OCI-LY7 (cell line): ENCODE results near the gene GTF2F1. TPM values are rescaled to one million over a fixed set of nuclear protein-coding genes. Genes with fewer than 3 reads are reported as not detected.

ENCODE experiments used
- BruUV-seq: library from RNA; stranded (reverse); fragments of 400-500 nt; replicated peaks from 2 replicates; lab custom pipeline; 2021; lab: Mats Ljungman, UMichigan
- CTCF ChIA-PET: fragments of 300-600 bp; sonication (Branson Sonifier 250); formaldehyde crosslinking; loops from one replicate; lab custom pipeline; 2022; ENCODE audit warnings: antibody characterized with exemption; ENCODE audit not compliant: unreplicated experiment; lab: Charles Lee
- POLR2A ChIA-PET: fragments of 300-600 bp; sonication (Branson Sonifier 250); formaldehyde crosslinking; loops from one replicate; lab custom pipeline; 2022; ENCODE audit warnings: antibody characterized with exemption; lab: Charles Lee
- DNase-seq: peaks from one replicate; pipeline ENCODE4 v3.0.0-alpha.2; 2015; ENCODE audit warnings: low spot score
- H2AFZ ChIP-seq: fragments of 200-600 bp; sonication (generic), shearing (Covaris generic); 2 replicates; pipeline ENCODE4 v1.6.1; 2014; ENCODE audit warnings: mild to moderate bottlenecking, antibody characterized with exemption, low read length, moderate library complexity
- H3K27ac ChIP-seq: fragments of 200-600 bp; sonication (generic); 2 replicates; pipeline ENCODE4 v1.5.1; 2014; ENCODE audit warnings: mixed run types, low read depth, mild to moderate bottlenecking, moderate library complexity, low read length, inconsistent platforms; ENCODE audit not compliant: poor library complexity, severe bottlenecking
- H3K36me3 ChIP-seq: fragments of 200-600 bp; sonication (generic); 2 replicates; pipeline ENCODE4 v1.6.1; 2014; ENCODE audit warnings: mild to moderate bottlenecking, antibody characterized with exemption, low read length, moderate library complexity, mixed read lengths; ENCODE audit not compliant: insufficient read depth
- H3K4me1 ChIP-seq: fragments of 200-600 bp; sonication (generic); 2 replicates; pipeline ENCODE4 v1.5.1; 2014; ENCODE audit warnings: mild to moderate bottlenecking, low read length; ENCODE audit not compliant: insufficient read depth, poor library complexity, severe bottlenecking
- H3K4me2 ChIP-seq: fragments of 200-600 bp; sonication (generic); 2 replicates; pipeline ENCODE4 v1.6.1; 2014; ENCODE audit warnings: mild to moderate bottlenecking, low read length
- H3K4me3 ChIP-seq: fragments of 200-600 bp; sonication (generic); 2 replicates; pipeline ENCODE4 v1.5.1; 2014; ENCODE audit warnings: mild to moderate bottlenecking, low read depth, low read length; ENCODE audit not compliant: poor library complexity, severe bottlenecking
- H3K79me2 ChIP-seq: fragments of 200-600 bp; sonication (generic); 2 replicates; pipeline ENCODE4 v1.6.1; 2016; ENCODE audit warnings: low read depth, mild to moderate bottlenecking, low read length, moderate library complexity, mixed read lengths; ENCODE audit not compliant: insufficient read depth
- H3K9me2 ChIP-seq: fragments of 200-600 bp; sonication (generic); 2 replicates; pipeline ENCODE4 v1.6.1; 2016; ENCODE audit warnings: mild to moderate bottlenecking, low read length, mixed read lengths; ENCODE audit not compliant: insufficient read depth
- H3K9me3 ChIP-seq: fragments of 200-600 bp; sonication (generic); 2 replicates; pipeline ENCODE4 v1.6.1; 2014; ENCODE audit warnings: mild to moderate bottlenecking, mixed run types, low read length, mixed read lengths
- H4K20me1 ChIP-seq: fragments of 200-600 bp; sonication (generic); 2 replicates; pipeline ENCODE4 v1.6.1; 2014; ENCODE audit warnings: mild to moderate bottlenecking, antibody characterized with exemption, low read length, moderate library complexity, mixed read lengths; ENCODE audit not compliant: insufficient read depth
- EZH2phosphoT487 ChIP-seq: fragments of 200-600 bp; sonication (generic); IDR thresholded peaks from 2 replicates; pipeline ENCODE4 v1.6.1; 2018; ENCODE audit warnings: low read depth, borderline replicate concordance, mild to moderate bottlenecking, mixed run types, antibody characterized with exemption, low read length, moderate library complexity, mixed read lengths
- intact Hi-C: fragments of 100-400 bp; cut with micrococcal nuclease; formaldehyde crosslinking; loops from one replicate; pipeline ENCODE4 v1.10.0; 2022; ENCODE audit not compliant: unreplicated experiment
- total RNA-seq, 2 experiments: library from RNA; depleted of rRNA in 1 of 2; stranded (reverse); fragments of >200 nt in 1 of 2; shearing (Covaris generic) in 1 of 2; gene quantifications; 2 replicates each; pipeline ENCODE4 v1.2.3, GENCODE V29; 2014 to 2022
- TF ChIP-seq, protein P1 (sequence below): fragments of 200-600 bp; sonication (generic); conservative IDR thresholded peaks from 2 replicates; pipeline ENCODE4 v1.5.1; 2014; ENCODE audit warnings: mild to moderate bottlenecking, antibody characterized with exemption, low read length, moderate library complexity, mixed read lengths

The GTF2F1 gene
- total RNA-seq, 2 experiments from 2014 or later, result 31.1 to 43.2 TPM

DNA sequence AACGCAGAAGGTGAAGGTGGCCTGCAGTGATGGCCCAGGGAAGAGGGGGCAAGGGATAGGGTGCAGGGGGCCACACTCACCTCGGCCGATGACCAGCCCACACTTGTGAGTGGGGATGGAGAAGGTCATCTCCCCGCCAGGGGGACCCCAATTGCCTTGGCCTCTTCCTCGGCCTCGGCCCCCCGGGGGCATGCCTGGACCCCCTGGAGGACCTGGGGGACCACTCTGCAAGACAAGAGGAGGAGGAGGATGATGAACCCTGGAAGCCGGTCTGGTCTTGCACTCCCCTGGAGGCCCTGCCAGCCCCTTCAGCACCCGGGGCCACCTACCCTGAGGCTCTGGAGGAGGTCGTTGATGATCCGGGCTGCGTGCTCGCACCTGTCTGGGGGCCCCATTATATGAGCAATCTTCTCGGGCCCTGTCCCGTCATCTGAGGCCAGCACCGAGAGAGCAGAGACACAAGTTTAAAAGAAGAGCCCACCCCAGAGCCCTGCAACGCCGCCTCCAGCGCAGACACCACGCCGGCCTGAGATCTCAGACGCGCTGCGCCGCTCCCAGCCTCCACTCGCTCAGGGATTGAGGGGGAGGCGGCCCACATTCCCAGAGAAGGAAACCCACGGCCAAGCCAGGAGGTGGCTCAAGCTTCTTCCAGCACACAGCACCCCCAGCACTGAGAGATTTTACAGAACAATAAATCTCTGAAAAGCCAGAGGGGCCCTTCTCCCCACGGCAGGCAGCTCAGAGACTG lies 23.9 kb upstream of the GTF2F1 start:
- H4K20me1 ChIP-seq, result peaks cover 8% of the 10 kb centered on the region; the same call in 1 of the 2 replicates
- H3K4me1 ChIP-seq, result no peaks in the 10 kb centered on the region
- no peak overlapping the region for H2AFZ ChIP-seq
- no peak for DNase-seq
- H3K4me3 ChIP-seq, result no peak overlapping the region
- no peaks in the 10 kb centered on the region for H3K9me3 ChIP-seq
- BruUV-seq, result no TSS peak
- POLR2A ChIA-PET, result no interaction called here
- intact Hi-C loops, result no loop called here
- H3K4me2 ChIP-seq, result no peak overlapping the region
- peaks cover 97% of the 10 kb centered on the region for H3K36me3 ChIP-seq
- H3K27ac ChIP-seq, result no peak overlapping the region
- CTCF ChIA-PET, result no interaction called here
- no peak for TF ChIP-seq EZH2phosphoT487
- TF ChIP-seq, protein P1, sequence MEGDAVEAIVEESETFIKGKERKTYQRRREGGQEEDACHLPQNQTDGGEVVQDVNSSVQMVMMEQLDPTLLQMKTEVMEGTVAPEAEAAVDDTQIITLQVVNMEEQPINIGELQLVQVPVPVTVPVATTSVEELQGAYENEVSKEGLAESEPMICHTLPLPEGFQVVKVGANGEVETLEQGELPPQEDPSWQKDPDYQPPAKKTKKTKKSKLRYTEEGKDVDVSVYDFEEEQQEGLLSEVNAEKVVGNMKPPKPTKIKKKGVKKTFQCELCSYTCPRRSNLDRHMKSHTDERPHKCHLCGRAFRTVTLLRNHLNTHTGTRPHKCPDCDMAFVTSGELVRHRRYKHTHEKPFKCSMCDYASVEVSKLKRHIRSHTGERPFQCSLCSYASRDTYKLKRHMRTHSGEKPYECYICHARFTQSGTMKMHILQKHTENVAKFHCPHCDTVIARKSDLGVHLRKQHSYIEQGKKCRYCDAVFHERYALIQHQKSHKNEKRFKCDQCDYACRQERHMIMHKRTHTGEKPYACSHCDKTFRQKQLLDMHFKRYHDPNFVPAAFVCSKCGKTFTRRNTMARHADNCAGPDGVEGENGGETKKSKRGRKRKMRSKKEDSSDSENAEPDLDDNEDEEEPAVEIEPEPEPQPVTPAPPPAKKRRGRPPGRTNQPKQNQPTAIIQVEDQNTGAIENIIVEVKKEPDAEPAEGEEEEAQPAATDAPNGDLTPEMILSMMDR, result no peak
- H3K79me2 ChIP-seq, result peaks cover 26% of the 10 kb centered on the region
- no peaks in the 10 kb centered on the region for H3K9me2 ChIP-seq

DNA sequence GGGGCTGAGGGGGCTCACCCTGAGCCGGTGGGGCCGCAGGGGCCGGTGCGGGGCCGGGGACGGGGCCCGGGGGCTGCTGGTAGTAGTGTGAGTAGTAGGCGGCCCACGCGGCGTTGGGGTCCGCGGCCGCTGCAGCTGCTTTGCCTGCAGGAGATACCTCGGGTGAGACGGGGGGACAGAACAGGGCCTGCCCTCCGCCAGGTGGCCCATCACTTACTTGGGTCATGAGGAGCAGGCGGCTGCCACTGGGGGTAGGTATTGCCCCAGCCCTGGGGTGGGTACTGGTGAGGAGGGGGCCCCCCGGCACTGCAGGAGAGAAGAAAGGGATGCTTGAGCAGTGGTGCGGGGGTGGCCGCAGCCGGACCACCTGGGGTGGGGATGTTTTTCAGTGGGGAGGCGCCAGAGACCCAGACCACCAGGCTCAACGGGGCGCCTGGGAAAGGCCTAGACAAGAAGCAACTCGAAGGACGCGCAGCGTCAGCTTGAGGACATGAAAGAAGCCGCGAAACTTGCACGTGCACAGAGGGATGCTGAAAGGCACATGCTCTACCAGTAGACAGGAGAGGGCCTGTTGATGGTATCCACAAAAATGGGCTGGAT lies 22.7 kb upstream of the GTF2F1 start:
- peaks cover 5% of the 10 kb centered on the region; the same call in 1 of the 2 replicates for H4K20me1 ChIP-seq

More for the DNA sequence above, 22.7 kb upstream of the GTF2F1 start:
- no peak overlapping the region for H3K4me3 ChIP-seq
- ChIA-PET POLR2A (no interaction called here), CTCF (no interaction called here)
- no peak overlapping the region for H2AFZ ChIP-seq
- intact Hi-C loops, result no loop called here
- BruUV-seq, result no TSS peak
- H3K4me1 ChIP-seq, result no peaks in the 10 kb centered on the region
- peaks cover 86% of the 10 kb centered on the region for H3K36me3 ChIP-seq
- H3K9me2 ChIP-seq, result no peaks in the 10 kb centered on the region
- H3K79me2 ChIP-seq, result peaks cover 14% of the 10 kb centered on the region
- no peak overlapping the region for H3K4me2 ChIP-seq
- no peak overlapping the region for H3K27ac ChIP-seq
- TF ChIP-seq EZH2phosphoT487, result no peak
- TF ChIP-seq, protein P1, result no peak
- no peak for DNase-seq
- H3K9me3 ChIP-seq, result no peaks in the 10 kb centered on the region
